Transverse colon (tissue), 4 donors: ENCODE data around the gene CAPZA1.
A peak's percentile ranks its signal among the peaks of the same experiment; 100 is the strongest.

Source experiments
- CTCF ChIP-seq, 5 experiments: fragments of 200-600 bp in 3 of 5; fragments of 450-650 bp in 2 of 5; sonication (generic) in 3 of 5; IDR thresholded peaks; 1 replicate in 2 of 5; 2 replicates in 3 of 5; pipeline ENCODE4 v1.5.1; 2016 to 2017; ENCODE audit warnings: antibody characterized with exemption in 5 of 5, inconsistent platforms in 3 of 5, mild to moderate bottlenecking in 2 of 5, moderate library complexity in 1 of 5
- POLR2AphosphoS5 ChIP-seq, 3 donors: sonication (generic); formaldehyde crosslinking; IDR thresholded peaks; one replicate each; pipeline ENCODE4 v1.6.1; 2016; ENCODE audit warnings: antibody characterized with exemption in 3 of 3

GRCh38 chr1:112619518-112620376 is at the start of gene CAPZA1:
- TF ChIP-seq CTCF (IDR thresholded peaks at IDR 0.05) (no peak), POLR2AphosphoS5 (IDR thresholded peaks at IDR 0.05) (peak; percentile 87 to 94 (median 94))
